Type B pancreatic cell (in vitro differentiated cells): ENCODE data around the gene PNO1. TPM values are rescaled to one million over a fixed set of nuclear protein-coding genes. Genes with fewer than 3 reads are reported as not detected.

ENCODE experiments used
- DNase-seq: peaks from one replicate; pipeline ENCODE4 v3.0.0; 2021; ENCODE audit warnings: mixed read lengths; ENCODE audit not compliant: unreplicated experiment; ENCODE audit errors: extremely low spot score
- H3K27ac Mint-ChIP-seq: 2 replicates; pipeline ENCODE4 v1.8.0; 2021; ENCODE audit warnings: mild to moderate bottlenecking, mixed read lengths
- H3K27me3 Mint-ChIP-seq: 2 replicates; pipeline ENCODE4 v1.8.0; 2021; ENCODE audit warnings: mixed read lengths
- H3K36me3 Mint-ChIP-seq: 2 replicates; pipeline ENCODE4 v1.8.0; 2021; ENCODE audit warnings: mixed read lengths
- H3K4me1 Mint-ChIP-seq: one replicate; pipeline ENCODE4 v1.8.0; 2021; ENCODE audit warnings: mixed read lengths; ENCODE audit not compliant: unreplicated experiment
- H3K4me3 Mint-ChIP-seq: 2 replicates; pipeline ENCODE4 v1.8.0; 2021; ENCODE audit warnings: mild to moderate bottlenecking, mixed read lengths
- H3K9me3 Mint-ChIP-seq: 2 replicates; pipeline ENCODE4 v1.8.0; 2021; ENCODE audit warnings: mixed read lengths
- total RNA-seq: library from RNA; stranded (reverse); gene quantifications from 2 replicates; pipeline ENCODE4 v1.2.1, GENCODE V29; 2021; ENCODE audit warnings: low replicate concordance
- TF ChIP-seq, protein P1 (sequence below): fragments of 200-600 bp; sonication (generic); conservative IDR thresholded peaks from 2 replicates; pipeline ENCODE4 v1.5.0; 2021; ENCODE audit warnings: antibody characterized with exemption, mild to moderate bottlenecking

Gene PNO1
- total RNA-seq, 1 donor from 2014 or later, result 13.5 TPM

DNA sequence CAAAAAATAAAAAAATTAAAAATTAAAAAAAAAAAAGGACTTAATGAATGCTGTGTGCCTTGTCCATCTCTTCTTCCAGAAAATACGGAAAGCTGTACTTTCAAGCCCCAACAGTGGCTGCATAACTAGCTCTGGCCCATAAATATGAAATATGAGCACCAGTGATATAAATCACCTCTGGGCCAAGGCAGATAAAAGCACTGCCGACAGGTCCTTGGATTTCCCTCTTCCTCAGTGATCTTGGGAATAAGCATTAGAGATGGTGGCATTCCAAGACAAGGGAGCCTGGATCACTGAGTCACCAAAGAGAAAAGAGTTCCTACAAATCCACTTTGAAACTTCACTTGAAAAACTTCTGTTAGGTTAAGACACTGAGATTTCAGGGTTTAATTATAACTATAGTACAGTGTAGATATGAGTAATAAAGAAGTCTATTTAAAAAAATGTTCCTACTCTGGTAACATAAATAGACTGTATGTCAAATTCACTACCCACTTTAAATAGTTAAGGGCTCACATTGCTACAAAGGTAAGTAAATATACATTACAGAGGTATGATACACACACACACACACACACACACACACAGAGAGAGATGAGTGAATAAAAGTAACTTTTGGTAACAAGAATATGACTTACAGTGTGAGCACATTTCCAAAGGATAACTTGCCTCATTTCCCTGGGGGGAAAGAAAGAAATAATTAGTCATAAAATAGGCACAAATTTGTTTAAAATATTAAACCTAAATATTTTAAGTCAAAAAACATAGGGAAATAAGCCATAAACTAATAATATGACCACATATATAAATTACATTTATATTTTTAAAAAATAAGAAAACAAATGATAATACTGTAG is 59.0 kb downstream of the PNO1 start:
- H3K4me1 Mint-ChIP-seq, result peaks cover 18% of the 10 kb centered on the region
- H3K4me3 Mint-ChIP-seq, result no peak overlapping the region
- DNase-seq, result no peak
- TF ChIP-seq, protein P1, sequence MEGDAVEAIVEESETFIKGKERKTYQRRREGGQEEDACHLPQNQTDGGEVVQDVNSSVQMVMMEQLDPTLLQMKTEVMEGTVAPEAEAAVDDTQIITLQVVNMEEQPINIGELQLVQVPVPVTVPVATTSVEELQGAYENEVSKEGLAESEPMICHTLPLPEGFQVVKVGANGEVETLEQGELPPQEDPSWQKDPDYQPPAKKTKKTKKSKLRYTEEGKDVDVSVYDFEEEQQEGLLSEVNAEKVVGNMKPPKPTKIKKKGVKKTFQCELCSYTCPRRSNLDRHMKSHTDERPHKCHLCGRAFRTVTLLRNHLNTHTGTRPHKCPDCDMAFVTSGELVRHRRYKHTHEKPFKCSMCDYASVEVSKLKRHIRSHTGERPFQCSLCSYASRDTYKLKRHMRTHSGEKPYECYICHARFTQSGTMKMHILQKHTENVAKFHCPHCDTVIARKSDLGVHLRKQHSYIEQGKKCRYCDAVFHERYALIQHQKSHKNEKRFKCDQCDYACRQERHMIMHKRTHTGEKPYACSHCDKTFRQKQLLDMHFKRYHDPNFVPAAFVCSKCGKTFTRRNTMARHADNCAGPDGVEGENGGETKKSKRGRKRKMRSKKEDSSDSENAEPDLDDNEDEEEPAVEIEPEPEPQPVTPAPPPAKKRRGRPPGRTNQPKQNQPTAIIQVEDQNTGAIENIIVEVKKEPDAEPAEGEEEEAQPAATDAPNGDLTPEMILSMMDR, result no peak
- H3K27ac Mint-ChIP-seq, result peak overlapping the region; percentile 37
- H3K27me3 Mint-ChIP-seq, result no peaks in the 10 kb centered on the region
- peaks cover 3% of the 10 kb centered on the region for H3K9me3 Mint-ChIP-seq
- H3K36me3 Mint-ChIP-seq, result peaks cover 29% of the 10 kb centered on the region

DNA sequence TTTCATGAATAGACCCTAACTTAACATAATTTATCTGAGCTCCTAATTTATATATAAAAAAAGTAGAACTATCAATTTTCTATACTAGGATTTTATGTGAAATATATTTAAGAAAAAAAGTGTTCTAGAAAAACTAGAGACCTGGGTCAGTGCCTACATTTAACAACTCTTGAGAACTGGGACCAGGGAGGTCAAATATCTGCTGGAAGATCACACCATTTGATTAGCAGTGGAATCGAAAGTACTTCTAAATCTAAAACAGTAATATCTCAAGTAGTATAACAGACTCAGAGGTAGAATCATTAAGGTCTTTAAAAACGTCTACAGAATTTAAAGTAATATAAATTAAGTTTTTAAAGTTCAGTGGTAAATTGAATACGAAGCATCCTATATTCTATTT is 60.0 kb downstream of the PNO1 start:
- H3K27me3 Mint-ChIP-seq, result no peaks in the 10 kb centered on the region

DNA sequence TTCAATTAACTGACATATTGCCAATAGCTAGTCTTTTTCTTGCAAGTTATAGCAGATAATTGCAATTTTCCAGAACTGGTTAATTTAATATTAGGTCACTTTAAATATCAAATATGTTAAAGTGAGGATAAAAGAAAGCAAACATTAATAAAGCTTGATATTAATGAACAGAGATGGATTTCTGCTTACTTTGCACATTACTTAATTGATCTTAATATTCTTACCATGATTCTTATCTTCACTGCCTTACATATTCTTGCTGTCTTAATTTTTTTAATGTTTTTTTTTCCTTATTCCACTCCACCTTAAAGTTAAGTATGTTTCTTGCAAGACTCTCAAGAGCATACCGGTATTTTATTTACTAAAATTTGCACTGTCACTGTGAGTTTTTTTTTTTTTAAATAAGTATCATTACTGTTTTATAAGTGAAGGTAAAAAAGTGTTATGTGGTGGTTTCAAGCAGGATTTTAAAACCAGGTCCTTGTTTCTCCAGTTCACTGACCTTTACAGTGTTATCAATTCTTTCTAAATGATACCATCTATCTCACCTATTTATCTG is 60.7 kb downstream of the PNO1 start:
- peaks cover 3% of the 10 kb centered on the region for H3K9me3 Mint-ChIP-seq
- TF ChIP-seq, protein P1, result no peak
- H3K4me1 Mint-ChIP-seq, result peaks cover 18% of the 10 kb centered on the region
- no peak for DNase-seq
- H3K4me3 Mint-ChIP-seq, result no peak overlapping the region
- H3K27ac Mint-ChIP-seq, result peak overlapping the region; percentile 5
- H3K27me3 Mint-ChIP-seq, result no peaks in the 10 kb centered on the region
- peaks cover 28% of the 10 kb centered on the region for H3K36me3 Mint-ChIP-seq

More for the DNA sequence above, 60.0 kb downstream of the PNO1 start:
- DNase-seq, result no peak
- Mint-ChIP-seq H3K4me3 (no peak overlapping the region), H3K27ac (no peak overlapping the region), H3K9me3 (peaks cover 3% of the 10 kb centered on the region), H3K4me1 (peaks cover 18% of the 10 kb centered on the region), H3K36me3 (peaks cover 31% of the 10 kb centered on the region)
- TF ChIP-seq, protein P1, result no peak

DNA sequence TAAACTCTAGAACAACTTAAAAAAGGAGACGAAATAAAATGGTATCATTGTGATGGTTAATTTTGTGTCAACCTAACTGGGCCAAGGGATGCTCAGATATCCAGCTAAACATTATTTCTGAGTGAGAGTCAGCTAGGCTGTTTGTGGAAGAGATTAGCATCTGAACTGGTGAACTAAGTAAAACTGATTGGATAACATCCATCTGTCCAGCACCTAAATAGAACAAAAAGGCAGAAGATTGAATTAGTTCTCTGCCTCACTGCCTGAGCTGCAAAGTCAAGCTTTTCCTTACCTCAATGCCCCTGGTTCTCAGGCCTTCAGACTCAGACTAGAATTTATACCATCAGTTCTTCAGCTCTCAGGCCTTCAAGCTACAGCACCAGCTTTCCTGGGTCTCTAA is 64.6 kb downstream of the PNO1 start:
- H3K36me3 Mint-ChIP-seq, result peaks cover 24% of the 10 kb centered on the region
- H3K27me3 Mint-ChIP-seq, result no peaks in the 10 kb centered on the region
- peaks cover 3% of the 10 kb centered on the region for H3K9me3 Mint-ChIP-seq
- no peak overlapping the region for H3K4me3 Mint-ChIP-seq
- TF ChIP-seq, protein P1, result no peak
- peaks cover 19% of the 10 kb centered on the region for H3K4me1 Mint-ChIP-seq
- peak overlapping the region; percentile 31 for H3K27ac Mint-ChIP-seq
- no peak for DNase-seq

DNA sequence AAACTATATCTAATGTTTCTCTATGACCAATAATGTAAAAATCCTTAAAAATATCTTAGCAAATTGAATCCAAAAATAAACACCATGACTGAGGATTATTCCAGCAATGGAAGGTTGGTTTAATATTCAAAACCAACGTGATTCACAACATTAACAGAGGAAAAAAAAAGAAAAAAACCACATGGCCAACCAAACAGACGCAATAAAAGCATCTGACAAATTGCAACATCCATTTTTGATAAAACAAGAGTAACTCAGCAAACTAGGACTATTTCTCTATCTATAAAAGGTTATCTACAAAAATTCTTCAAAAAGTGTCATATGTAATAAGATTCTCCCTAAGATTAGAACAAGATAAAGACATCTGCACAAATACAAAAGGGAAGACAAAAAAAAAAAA is 65.7 kb downstream of the PNO1 start:
- Mint-ChIP-seq H3K36me3 (peaks cover 24% of the 10 kb centered on the region), H3K9me3 (peaks cover 3% of the 10 kb centered on the region), H3K27me3 (no peaks in the 10 kb centered on the region), H3K4me1 (peaks cover 21% of the 10 kb centered on the region), H3K4me3 (no peak overlapping the region), H3K27ac (no peak overlapping the region)
- TF ChIP-seq, protein P1, result no peak
- DNase-seq, result no peak
